Glutamatergic neuron (in vitro differentiated cells): Measurements from ENCODE around the gene PEX16. TPM values are rescaled to one million over a fixed set of nuclear protein-coding genes. Genes with fewer than 3 reads are reported as not detected.

Experiments used
- DNase-seq: peaks from one replicate; pipeline ENCODE4 v3.0.0; 2022
- H3K27ac Mint-ChIP-seq: one replicate; pipeline ENCODE4 v1.8.0; 2020; ENCODE audit warnings: mild to moderate bottlenecking, mixed read lengths, inconsistent platforms; ENCODE audit not compliant: unreplicated experiment
- H3K27me3 Mint-ChIP-seq: one replicate; pipeline ENCODE4 v1.8.0; 2020; ENCODE audit warnings: mild to moderate bottlenecking, moderate library complexity, mixed read lengths, inconsistent platforms; ENCODE audit not compliant: unreplicated experiment
- H3K36me3 Mint-ChIP-seq: one replicate; pipeline ENCODE4 v1.8.0; 2020; ENCODE audit warnings: mild to moderate bottlenecking, mixed read lengths, inconsistent platforms; ENCODE audit not compliant: unreplicated experiment
- H3K4me1 Mint-ChIP-seq: one replicate; pipeline ENCODE4 v1.8.0; 2020; ENCODE audit warnings: mild to moderate bottlenecking, low read depth, mixed read lengths, inconsistent platforms; ENCODE audit not compliant: unreplicated experiment
- H3K4me3 Mint-ChIP-seq: one replicate; pipeline ENCODE4 v1.8.0; 2020; ENCODE audit warnings: mild to moderate bottlenecking, mixed read lengths, inconsistent platforms; ENCODE audit not compliant: unreplicated experiment
- H3K9me3 Mint-ChIP-seq: one replicate; pipeline ENCODE4 v1.8.0; 2020; ENCODE audit warnings: mild to moderate bottlenecking, moderate library complexity, mixed read lengths, inconsistent platforms; ENCODE audit not compliant: unreplicated experiment
- total RNA-seq: library from RNA; stranded (reverse); fragmentation: NEBNext Ultra II Directional; extraction: Animal tissue kit (Norgen Biotek cat#: 25700); gene quantifications from one replicate; pipeline ENCODE4 v1.2.1, GENCODE V29; 2021; ENCODE audit not compliant: unreplicated experiment
- TF ChIP-seq, protein P1 (sequence below): fragments of 200-600 bp; sonication (generic); IDR thresholded peaks from one replicate; pipeline ENCODE4 v1.5.0; 2021; ENCODE audit not compliant: partially characterized antibody, unreplicated experiment

PEX16 gene
- total RNA-seq, 1 donor from 2014 or later = 51.8 TPM

DNA sequence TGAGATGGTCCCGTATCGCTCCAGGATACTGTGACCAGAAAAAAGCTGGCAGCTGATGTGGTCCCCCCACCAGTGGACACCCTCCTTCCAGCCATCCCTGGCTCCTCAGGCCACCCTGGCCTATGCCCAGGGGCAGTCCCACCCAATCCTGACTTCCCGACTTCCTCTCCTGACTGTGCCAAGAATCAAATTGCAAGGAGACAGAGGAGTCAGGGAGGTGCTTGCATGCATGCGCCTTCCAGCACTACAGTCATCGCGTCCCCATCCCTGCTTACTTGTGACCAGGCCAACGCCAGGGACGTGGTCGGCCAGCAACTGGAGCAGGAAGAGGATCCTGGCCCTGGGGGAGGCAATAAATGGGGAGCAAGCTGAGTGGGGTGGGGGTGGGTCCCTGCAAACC is 7.1 kb downstream of the PEX16 start:
- peaks cover 12% of the 10 kb centered on the region for H3K9me3 Mint-ChIP-seq
- H3K4me1 Mint-ChIP-seq = peaks cover 7% of the 10 kb centered on the region
- H3K27me3 Mint-ChIP-seq = peaks cover 16% of the 10 kb centered on the region
- H3K27ac Mint-ChIP-seq = peak overlapping the region; percentile 33
- no peak overlapping the region for H3K4me3 Mint-ChIP-seq
- peaks cover 5% of the 10 kb centered on the region for H3K36me3 Mint-ChIP-seq
- DNase-seq = no peak
- TF ChIP-seq, protein P1, sequence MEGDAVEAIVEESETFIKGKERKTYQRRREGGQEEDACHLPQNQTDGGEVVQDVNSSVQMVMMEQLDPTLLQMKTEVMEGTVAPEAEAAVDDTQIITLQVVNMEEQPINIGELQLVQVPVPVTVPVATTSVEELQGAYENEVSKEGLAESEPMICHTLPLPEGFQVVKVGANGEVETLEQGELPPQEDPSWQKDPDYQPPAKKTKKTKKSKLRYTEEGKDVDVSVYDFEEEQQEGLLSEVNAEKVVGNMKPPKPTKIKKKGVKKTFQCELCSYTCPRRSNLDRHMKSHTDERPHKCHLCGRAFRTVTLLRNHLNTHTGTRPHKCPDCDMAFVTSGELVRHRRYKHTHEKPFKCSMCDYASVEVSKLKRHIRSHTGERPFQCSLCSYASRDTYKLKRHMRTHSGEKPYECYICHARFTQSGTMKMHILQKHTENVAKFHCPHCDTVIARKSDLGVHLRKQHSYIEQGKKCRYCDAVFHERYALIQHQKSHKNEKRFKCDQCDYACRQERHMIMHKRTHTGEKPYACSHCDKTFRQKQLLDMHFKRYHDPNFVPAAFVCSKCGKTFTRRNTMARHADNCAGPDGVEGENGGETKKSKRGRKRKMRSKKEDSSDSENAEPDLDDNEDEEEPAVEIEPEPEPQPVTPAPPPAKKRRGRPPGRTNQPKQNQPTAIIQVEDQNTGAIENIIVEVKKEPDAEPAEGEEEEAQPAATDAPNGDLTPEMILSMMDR = no peak

GRCh38 chr11:45909594-45910475 is 7.8 kb downstream of the PEX16 start:
- TF ChIP-seq, protein P1 = no peak
- H3K27me3 Mint-ChIP-seq = peaks cover 16% of the 10 kb centered on the region
- H3K4me3 Mint-ChIP-seq = no peak overlapping the region
- H3K27ac Mint-ChIP-seq = no peak overlapping the region
- H3K4me1 Mint-ChIP-seq = peaks cover 7% of the 10 kb centered on the region
- peaks cover 12% of the 10 kb centered on the region for H3K9me3 Mint-ChIP-seq
- peaks cover 5% of the 10 kb centered on the region for H3K36me3 Mint-ChIP-seq
- DNase-seq = no peak

DNA sequence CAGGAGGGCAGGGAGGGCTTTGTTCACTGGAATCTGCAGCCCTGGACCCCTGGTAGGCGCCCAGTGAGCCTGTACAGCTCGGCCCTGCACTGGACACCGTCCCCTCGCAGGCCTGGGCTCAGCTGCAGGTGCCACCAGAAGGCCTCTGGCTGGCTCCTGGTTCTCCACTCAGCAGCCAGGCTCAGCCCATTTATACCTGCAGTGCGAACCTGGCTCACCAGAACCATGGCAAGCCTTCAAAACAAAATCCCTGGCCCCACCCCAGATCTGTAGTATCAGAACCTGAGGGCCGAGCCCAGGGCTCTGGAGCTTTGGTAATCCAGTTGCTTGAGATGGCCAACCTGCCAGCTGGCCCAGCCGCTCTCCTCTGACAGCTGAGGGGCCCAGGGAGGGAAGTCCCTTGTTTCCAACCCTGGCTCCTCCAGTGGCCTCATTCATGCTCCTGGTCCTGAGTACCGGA is 9.7 kb downstream of the PEX16 start:
- TF ChIP-seq, protein P1 = no peak
- H3K27me3 Mint-ChIP-seq = peaks cover 19% of the 10 kb centered on the region
- H3K4me1 Mint-ChIP-seq = peaks cover 9% of the 10 kb centered on the region
- no peak overlapping the region for H3K4me3 Mint-ChIP-seq
- H3K9me3 Mint-ChIP-seq = peaks cover 12% of the 10 kb centered on the region
- no peak for DNase-seq
- H3K36me3 Mint-ChIP-seq = peaks cover 5% of the 10 kb centered on the region
- H3K27ac Mint-ChIP-seq = peak overlapping the region; percentile 85

- Mint-ChIP-seq H3K4me3 (peak within 1 kb of the TSS; percentile 12), H3K36me3 (peaks cover 5% of the 10 kb centered on the region), H3K27me3 (peaks cover 20% of the 10 kb centered on the region), H3K4me1 (peaks cover 9% of the 10 kb centered on the region), H3K9me3 (peaks cover 12% of the 10 kb centered on the region), H3K27ac (peak within 1 kb of the TSS; percentile 77)
- no peak for DNase-seq
- TF ChIP-seq, protein P1 = no peak
Observed at GRCh38 chr11:45906965-45907611, 10.6 kb downstream of the PEX16 start, which contains the start of gene FREY1. FREY1 (minus strand) TSS chr11:45907271; CDS start chr11:45907245, 26 bp downstream.
